Measurements from ENCODE around the gene ALG9.

- TF ChIP-seq POLR2A (IDR thresholded peaks at IDR 0.05) (no peak), CTCF (IDR thresholded peaks at IDR 0.05) (no peak)
Measured at GRCh38 chr11:111770581-111771134, 100.7 kb downstream of the ALG9 start.
